ENCODE results near the gene CRHR2.

- no peak for TF ChIP-seq POLR2A (IDR thresholded peaks at IDR 0.05; ENCODE audit: low read depth, low read length)
- TF ChIP-seq TAF1 (IDR thresholded peaks at IDR 0.05; ENCODE audit: borderline replicate concordance, low read depth, low read length), result no peak
- TF ChIP-seq POLR2AphosphoS5 (IDR thresholded peaks at IDR 0.05; ENCODE audit: low read depth, low read length), result no peak
Measured at GRCh38 chr7:30642789-30643188, 39.5 kb downstream of the CRHR2 start.
